COLO668 (cell line): Measurements from ENCODE around the gene PPP1R9A.

Source experiments
- DNase-seq: peaks from one replicate; lab custom pipeline; 2025; ENCODE audit not compliant: unreplicated experiment; lab: John Stamatoyannopoulos, UW

Gene PPP1R9A

DNA sequence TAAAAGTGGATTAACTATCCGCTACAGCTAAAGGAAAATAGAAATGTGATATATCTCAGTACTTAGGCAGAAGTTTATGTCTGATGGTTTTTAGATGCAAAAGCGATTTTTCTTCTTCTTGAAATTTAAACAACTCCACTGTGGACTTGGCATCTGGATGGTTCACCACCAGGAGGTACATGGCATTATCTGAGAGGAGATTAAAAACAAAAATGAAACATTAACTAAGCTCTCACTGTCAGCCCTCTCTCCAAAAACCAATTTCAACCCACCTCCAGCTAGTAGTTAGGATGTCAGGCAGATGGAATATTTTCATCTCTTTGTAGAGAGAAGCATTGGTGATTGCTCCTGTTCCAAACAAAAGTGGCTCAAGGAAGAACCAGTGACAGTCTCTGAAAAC lies 404.0 kb downstream of the PPP1R9A start:
- DNase-seq, result no peak

DNA sequence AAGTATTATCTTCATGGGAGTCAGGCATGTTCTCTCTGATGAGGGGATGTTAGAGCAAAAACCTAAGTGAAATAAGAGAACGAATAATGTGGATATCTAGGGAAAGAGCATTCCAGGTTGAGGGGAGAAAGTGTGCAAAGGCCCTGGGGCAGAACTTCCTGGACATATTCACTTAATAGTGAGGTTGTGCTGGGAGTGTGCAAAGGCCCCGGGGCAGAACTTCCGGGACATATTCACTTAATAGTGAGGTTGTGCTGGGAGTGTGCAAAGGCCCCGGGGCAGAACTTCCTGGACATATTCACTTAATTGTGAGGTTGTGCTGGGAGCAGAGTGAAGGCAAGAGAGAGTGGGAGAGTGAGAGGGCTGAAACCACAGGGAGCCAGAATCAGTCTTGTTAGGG lies 405.2 kb downstream of the PPP1R9A start:
- DNase-seq, result no peak

- no peak for DNase-seq
Measured at GRCh38 chr7:95316588-95316987, 409.2 kb downstream of the PPP1R9A start.

DNA sequence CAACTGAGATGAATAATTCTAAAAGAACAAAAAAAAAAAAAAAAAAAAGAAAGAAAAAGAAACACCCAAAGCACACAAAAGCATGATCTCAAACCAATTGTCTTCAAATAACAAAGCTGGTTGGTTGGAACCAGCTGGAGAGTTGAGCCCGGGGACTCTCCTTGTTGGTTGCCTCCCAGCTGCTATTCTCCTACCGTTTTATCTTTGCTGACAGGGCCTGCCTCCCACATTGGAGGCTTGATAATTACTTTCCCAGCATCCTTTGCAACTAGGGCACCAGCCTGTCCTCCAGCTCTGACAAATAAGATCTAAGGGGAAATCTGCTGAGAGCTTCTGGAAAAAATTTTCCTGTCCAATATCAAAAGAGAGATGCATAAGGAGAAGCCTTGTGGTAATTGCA lies 410.2 kb downstream of the PPP1R9A start:
- DNase-seq, result no peak

DNA sequence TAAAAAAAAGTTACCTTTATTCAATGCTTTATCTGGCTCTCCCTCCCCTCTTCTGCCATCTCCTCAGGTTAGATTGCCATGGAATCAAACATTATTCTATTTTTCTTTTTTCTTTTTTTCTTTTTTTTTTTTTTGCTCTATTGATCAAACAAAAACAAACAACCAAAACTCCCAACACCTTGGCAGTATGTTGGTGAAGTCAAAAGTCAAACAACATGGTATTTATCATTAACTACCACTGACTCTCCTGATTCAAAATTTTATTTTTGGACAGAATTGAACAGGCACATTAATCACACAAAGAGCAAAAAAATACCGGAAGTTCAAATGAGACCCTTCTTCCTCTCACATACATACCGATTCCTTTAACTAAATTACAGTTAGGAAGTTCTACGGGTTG lies 410.6 kb downstream of the PPP1R9A start:
- DNase-seq, result no peak

- DNase-seq, result no peak
Measured at GRCh38 chr7:95318501-95319100, 411.2 kb downstream of the PPP1R9A start.

DNA sequence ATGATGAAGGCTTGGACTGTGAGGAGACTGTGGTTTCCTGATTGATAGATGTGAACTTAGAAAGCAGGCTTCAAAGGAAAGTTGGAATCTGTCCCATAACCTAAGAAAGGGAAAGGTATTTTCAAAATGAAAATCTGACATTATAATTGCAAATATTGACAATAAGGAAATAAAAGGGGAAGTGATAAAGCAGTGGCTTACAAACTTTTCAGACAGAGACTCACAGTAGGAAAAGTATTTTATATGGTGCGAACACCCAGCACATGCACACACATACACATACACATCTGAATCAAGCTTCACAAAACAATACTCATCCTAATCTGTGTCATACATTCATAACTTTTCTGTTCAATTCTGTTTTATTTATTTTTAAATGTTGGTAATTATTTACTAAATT lies 412.2 kb downstream of the PPP1R9A start:
- no peak for DNase-seq

- no peak for DNase-seq
Measured at GRCh38 chr7:95320651-95321050, 413.3 kb downstream of the PPP1R9A start.

- no peak for DNase-seq
Measured at GRCh38 chr7:95321720-95322119, 414.3 kb downstream of the PPP1R9A start.

GRCh38 chr7:95322396-95322795 lies 415.0 kb downstream of the PPP1R9A start:
- no peak for DNase-seq

- no peak for DNase-seq
Measured at GRCh38 chr7:95322854-95323253, 415.5 kb downstream of the PPP1R9A start.

DNA sequence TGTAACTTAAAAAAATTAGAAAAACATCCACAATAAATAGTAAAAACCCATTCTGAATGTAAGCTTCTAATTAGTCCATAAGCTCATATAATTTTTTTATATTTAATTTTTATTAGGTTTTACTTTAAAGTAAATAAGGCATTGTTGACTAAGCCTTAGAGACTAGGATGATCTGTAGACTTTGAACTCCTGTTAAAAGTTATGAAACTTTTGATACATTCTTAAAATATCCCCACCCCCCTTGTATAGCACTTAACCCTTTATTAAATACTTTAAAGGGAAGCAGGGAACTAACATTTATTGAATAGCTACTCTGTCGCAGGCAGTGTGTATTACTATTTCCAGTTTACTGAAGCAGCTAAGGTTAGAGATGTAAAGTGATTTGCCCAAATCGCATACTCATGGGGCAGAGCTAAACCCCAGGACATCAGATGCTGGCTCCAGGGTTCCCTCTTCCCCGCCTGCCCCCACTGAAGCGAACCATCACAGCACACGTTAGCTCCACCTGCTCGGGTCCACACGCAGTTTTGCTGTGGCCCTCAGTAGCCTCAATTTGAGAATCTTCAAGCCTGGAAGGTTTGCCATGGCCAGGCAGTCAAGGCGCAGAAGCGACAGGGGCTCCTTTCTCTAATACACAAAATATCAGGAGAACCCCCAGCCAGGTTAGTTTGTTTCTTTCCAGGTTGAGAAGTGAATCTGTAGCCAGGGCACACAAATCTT lies 416.2 kb downstream of the PPP1R9A start:
- DNase-seq, result no peak

GRCh38 chr7:95324431-95324830 lies 417.0 kb downstream of the PPP1R9A start, which contains the start of gene PON1:
PON1 (minus strand) TSS chr7:95324532; CDS start chr7:95324475, 57 bp downstream.
- no peak for DNase-seq

GRCh38 chr7:95327356-95327755 lies 420.0 kb downstream of the PPP1R9A start:
- DNase-seq, result no peak

GRCh38 chr7:95330204-95330960 lies 423.0 kb downstream of the PPP1R9A start:
- no peak for DNase-seq

GRCh38 chr7:95330961-95331337 lies 423.6 kb downstream of the PPP1R9A start:
- no peak for DNase-seq

DNA sequence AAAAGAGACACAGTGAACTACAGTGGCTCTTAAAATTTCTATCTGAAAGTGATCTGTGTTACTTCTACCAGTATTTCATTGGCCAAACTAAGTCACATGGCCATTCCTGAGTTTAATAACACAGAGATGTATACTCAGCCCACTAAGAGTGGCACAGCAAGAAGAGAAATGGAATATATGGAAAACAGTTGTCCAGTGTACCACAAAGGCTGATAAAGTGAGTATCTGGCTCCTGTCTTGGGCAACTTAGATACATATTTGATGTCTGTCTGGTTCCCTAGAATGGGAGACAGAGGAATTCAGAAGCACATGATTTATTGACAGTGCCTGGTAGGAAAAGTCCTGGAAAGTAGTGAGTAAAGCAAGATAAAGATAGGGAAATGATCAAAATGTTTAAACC lies 427.1 kb downstream of the PPP1R9A start:
- no peak for DNase-seq

DNA sequence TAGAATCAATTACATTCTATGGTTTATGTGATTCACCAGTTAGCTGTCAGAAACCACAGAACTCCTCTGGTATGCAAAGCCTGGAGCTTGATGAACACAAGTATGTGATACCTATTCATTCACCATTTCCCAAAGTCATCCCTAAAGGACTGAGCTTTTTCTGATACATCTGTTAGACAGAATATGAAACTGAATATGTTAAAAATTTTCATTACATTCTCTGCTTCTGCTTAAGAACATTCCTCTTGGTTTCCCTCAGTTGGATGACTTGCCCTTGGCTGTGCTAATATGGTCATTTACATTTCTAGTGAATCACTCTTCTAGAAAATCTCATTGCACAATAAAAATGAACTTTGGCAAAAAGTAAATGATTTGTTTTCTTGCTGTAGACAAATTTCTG lies 427.7 kb downstream of the PPP1R9A start:
- no peak for DNase-seq

- no peak for DNase-seq
Measured at GRCh38 chr7:95338832-95339231, 431.4 kb downstream of the PPP1R9A start.

GRCh38 chr7:95340491-95340890 lies 433.1 kb downstream of the PPP1R9A start:
- no peak for DNase-seq

DNA sequence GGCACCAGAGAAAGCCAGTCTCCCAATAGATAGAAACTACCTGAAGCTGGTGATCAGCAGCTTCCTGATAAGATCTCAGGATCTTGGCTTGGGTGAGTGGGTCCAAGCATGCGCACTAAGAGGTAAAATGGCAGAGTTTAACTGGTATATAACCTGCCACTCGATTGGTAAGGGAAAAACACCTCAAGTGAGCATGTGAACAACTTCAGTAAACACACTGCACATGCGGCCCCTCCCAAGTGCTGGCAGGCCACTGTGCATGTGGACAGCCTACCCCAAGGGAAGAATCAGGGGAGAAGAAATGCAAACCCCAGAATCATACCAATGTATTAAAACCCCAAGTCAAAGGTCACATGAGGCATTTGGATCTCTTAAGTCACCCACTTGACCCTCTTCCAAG lies 434.6 kb downstream of the PPP1R9A start:
- DNase-seq, result no peak

DNA sequence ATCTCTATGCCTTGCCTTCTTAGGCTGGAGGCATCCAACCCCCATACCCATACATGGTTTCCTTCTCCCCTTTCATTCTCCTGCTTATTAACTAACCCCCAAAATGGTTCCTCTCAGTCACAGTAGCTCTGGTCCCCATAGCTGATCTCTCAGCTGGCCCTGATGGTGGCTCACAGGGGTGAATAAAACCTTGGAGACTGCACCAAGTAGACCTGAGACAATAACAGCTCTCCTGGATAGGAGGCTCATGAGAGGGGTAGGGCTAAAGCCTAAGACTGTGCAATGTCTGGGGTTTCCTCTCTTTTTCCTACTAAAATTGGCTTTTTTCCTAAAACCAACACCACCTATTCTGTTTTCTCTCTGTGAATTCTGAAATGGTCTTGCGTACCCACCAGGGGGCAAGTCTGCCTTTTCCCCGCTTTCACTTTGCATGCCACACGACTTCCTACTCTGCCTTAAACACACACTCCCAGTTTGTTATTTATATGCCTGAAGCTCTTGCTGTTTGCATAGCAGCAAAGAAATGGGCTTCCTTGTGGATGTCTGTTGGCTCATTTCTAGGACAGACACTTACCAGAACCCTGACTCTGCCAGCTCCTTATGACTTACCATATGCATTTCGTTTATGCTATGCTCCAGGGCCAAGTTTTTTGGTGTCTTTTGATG lies 435.4 kb downstream of the PPP1R9A start:
- no peak for DNase-seq
